GM12878 (cell line): ENCODE measurements around the gene ZNF407.

ENCODE experiments used
- EZH2 ChIP-seq: IDR thresholded peaks from 2 replicates; pipeline ENCODE4 v1.6.1; 2012; ENCODE audit warnings: low read depth, mild to moderate bottlenecking, control low read depth, inconsistent platforms, low read length, borderline replicate concordance; ENCODE audit not compliant: control insufficient read depth
- MLLT1 ChIP-seq: fragments of 450-650 bp; IDR thresholded peaks from 2 replicates; pipeline ENCODE4 v1.6.1; 2016; ENCODE audit warnings: mild to moderate bottlenecking
- NR2C2 ChIP-seq: IDR thresholded peaks from 2 replicates; pipeline ENCODE4 v1.6.1; 2011; ENCODE audit warnings: borderline replicate concordance, low read depth; ENCODE audit not compliant: control insufficient read depth, insufficient read length
- RFX5 ChIP-seq: IDR thresholded peaks from 2 replicates; pipeline ENCODE4 v1.6.1; 2011; ENCODE audit warnings: low read depth, low read length, improper control_type of control experiment
- SKIL ChIP-seq: fragments of 450-650 bp; IDR thresholded peaks from 2 replicates; pipeline ENCODE4 v1.6.1; 2017; ENCODE audit warnings: mild to moderate bottlenecking, low read depth, inconsistent platforms; ENCODE audit not compliant: poor library complexity, severe bottlenecking
- SMC3 ChIP-seq: IDR thresholded peaks from 2 replicates; pipeline ENCODE4 v1.6.1; 2011; ENCODE audit warnings: low read length, improper control_type of control experiment, borderline replicate concordance
- SP1 ChIP-seq: IDR thresholded peaks from one replicate; pipeline ENCODE4 v1.6.1; 2011; ENCODE audit warnings: low read depth, low read length
- ZNF384 ChIP-seq: IDR thresholded peaks from 2 replicates; pipeline ENCODE4 v1.6.1; 2012; ENCODE audit warnings: low read depth, mild to moderate bottlenecking, low read length, improper control_type of control experiment, borderline replicate concordance
- ZZZ3 ChIP-seq: IDR thresholded peaks from 2 replicates; pipeline ENCODE4 v1.6.1; 2011; ENCODE audit warnings: low read depth; ENCODE audit not compliant: control insufficient read depth, insufficient read length

- TF ChIP-seq ZNF384 = no peak
- TF ChIP-seq MLLT1 = no peak
- TF ChIP-seq SKIL = no peak
- TF ChIP-seq RFX5 = no peak
- no peak for TF ChIP-seq EZH2
- TF ChIP-seq SMC3 = no peak
- no peak for TF ChIP-seq NR2C2
- TF ChIP-seq ZZZ3 = no peak
- no peak for TF ChIP-seq SP1
These were observed 455.5 kb downstream of the ZNF407 start for GRCh38 chr18:75053028-75053629.
